Stimulated activated CD8-positive, alpha-beta memory T cell treated with anti-CD3 and anti-CD28 coated beads, Interleukin-7, amount 100 ng/mL, for 48 hours (primary cell): ENCODE results near the gene SOX4.
A peak's percentile ranks its signal among the peaks of the same experiment; 100 is the strongest.
"Not testable (repeated sequence)": the region's sequence is repeated elsewhere in the genome, so short reads cannot be mapped to it uniquely, and the experiment has no call there.

ENCODE experiments used
- DNase-seq, 2 donors: peaks; one replicate each; pipeline ENCODE4 v3.0.0-alpha.2; 2020; ENCODE audit warnings: low read depth in 1 of 2; ENCODE audit errors: extremely low read depth in 1 of 2

Gene SOX4

GRCh38 chr6:21593412-21593926 is at the start of gene SOX4:
Gene SOX4, plus strand, starts transcription at chr6:21593751. Its CDS starts 784 bp downstream, at chr6:21594535.
- DNase-seq, result no peak

GRCh38 chr6:21552286-21552685 is 41.3 kb upstream of the SOX4 start:
- DNase-seq, result not testable (repeated sequence)

GRCh38 chr6:21554286-21554685 is 39.3 kb upstream of the SOX4 start:
- DNase-seq, result no peak

- DNase-seq, result no peak
Measured at GRCh38 chr6:21555197-21555596, 38.4 kb upstream of the SOX4 start.

GRCh38 chr6:21556511-21556910 is 37.0 kb upstream of the SOX4 start:
- DNase-seq, result no peak

- no peak for DNase-seq
Measured at GRCh38 chr6:21556968-21557721, 36.4 kb upstream of the SOX4 start.

- no peak for DNase-seq
Measured at GRCh38 chr6:21559238-21559637, 34.3 kb upstream of the SOX4 start.

- no peak for DNase-seq
Measured at GRCh38 chr6:21560249-21560648, 33.3 kb upstream of the SOX4 start.

- no peak for DNase-seq
Measured at GRCh38 chr6:21565431-21565830, 28.1 kb upstream of the SOX4 start.

GRCh38 chr6:21578523-21578922 is 15.0 kb upstream of the SOX4 start:
- no peak for DNase-seq

- no peak for DNase-seq
Measured at GRCh38 chr6:21582651-21583050, 10.9 kb upstream of the SOX4 start.

GRCh38 chr6:21586300-21586699 is 7.3 kb upstream of the SOX4 start:
- DNase-seq, result no peak

GRCh38 chr6:21586740-21587178 is 6.8 kb upstream of the SOX4 start:
- no peak for DNase-seq

- no peak for DNase-seq
Measured at GRCh38 chr6:21587179-21587960, 6.2 kb upstream of the SOX4 start.

GRCh38 chr6:21587961-21588480 is 5.5 kb upstream of the SOX4 start:
- DNase-seq, result no peak

GRCh38 chr6:21588481-21589351 is 4.8 kb upstream of the SOX4 start:
- DNase-seq, result no peak

GRCh38 chr6:21589352-21590345 is 3.9 kb upstream of the SOX4 start:
- DNase-seq, result peak in 1 of 2 donors; percentile 61

GRCh38 chr6:21590346-21590745 is 3.2 kb upstream of the SOX4 start:
- no peak for DNase-seq

GRCh38 chr6:21591446-21591845 is 2.1 kb upstream of the SOX4 start:
- DNase-seq, result no peak

- DNase-seq, result no peak
Measured at GRCh38 chr6:21592953-21593352, 598 bp upstream of the SOX4 start.
